ENCODE data around the gene AP2B1. TPM values are rescaled to one million over a fixed set of nuclear protein-coding genes. Genes with fewer than 3 reads are reported as not detected.

Gene AP2B1
- total and polyA plus RNA-seq, 7 donors: 43.2 to 86.4 (median 53.1) TPM

GRCh38 chr17:35760587-35760986 lies 173.5 kb downstream of the AP2B1 start, which contains the start of gene C17orf50:
Gene C17orf50, plus strand, starts transcription at chr17:35760887. Its CDS starts 55 bp downstream, at chr17:35760942.
- intact Hi-C loops (cut with DNase I): no loop called here
- H3K9me3 ChIP-seq: no peaks in the 10 kb centered on the region
- DNase-seq: no peak
- H3K36me3 ChIP-seq: no peaks in the 10 kb centered on the region
- TF ChIP-seq POLR2AphosphoS5 (IDR thresholded peaks at IDR 0.05): no peak
- H3K4me1 ChIP-seq: peaks cover 0 to 22% (median 19%) of the 10 kb centered on the region in 4 donors
- 83 to 100% methylated on average over 1 of the region's 1 CpG for WGBS, 2 donors
- no peak within 1 kb of the TSS for H3K27ac ChIP-seq
- H3K27me3 ChIP-seq: no peaks in the 10 kb centered on the region
- H3K4me3 ChIP-seq: no peak within 1 kb of the TSS

GRCh38 chr17:35761601-35762000 lies 174.5 kb downstream of the AP2B1 start:
- no peak for DNase-seq
- Histone ChIP-seq H3K4me1 (peaks cover 0 to 31% (median 20%) of the 10 kb centered on the region in 4 donors), H3K9me3 (no peaks in the 10 kb centered on the region), H3K4me3 (no peak overlapping the region), H3K27me3 (no peaks in the 10 kb centered on the region), H3K36me3 (no peaks in the 10 kb centered on the region), H3K27ac (no peak overlapping the region)
- TF ChIP-seq POLR2A (IDR thresholded peaks at IDR 0.05) (no peak), EP300 (IDR thresholded peaks at IDR 0.05) (no peak), CTCF (IDR thresholded peaks at IDR 0.05) (no peak)
- intact Hi-C loops (cut with DNase I): no loop called here
- whole genome bisulfite sequencing, 2 donors: 70 to 83% methylated on average over 5 of the region's 5 CpGs

GRCh38 chr17:35763767-35764122 lies 176.6 kb downstream of the AP2B1 start:
- H3K4me3 ChIP-seq: peak overlapping the region in 3 of 4 donors; percentile 46 to 57 (median 51)
- 32 to 34% methylated on average over 16 to 17 of the region's 17 CpGs for WGBS, 2 donors
- no peaks in the 10 kb centered on the region for H3K27me3 ChIP-seq
- no peaks in the 10 kb centered on the region for H3K36me3 ChIP-seq
- intact Hi-C loops (cut with DNase I): loop anchor here (1.0 kb wide), 2 partner anchors 41 to 46 kb away; partner anchors contain the start of gene TAF15
- peaks cover 0 to 39% (median 24%) of the 10 kb centered on the region in 4 donors for H3K4me1 ChIP-seq
- H3K9me3 ChIP-seq: no peaks in the 10 kb centered on the region
- DNase-seq: no peak
- TF ChIP-seq POLR2AphosphoS5 (IDR thresholded peaks at IDR 0.05) (no peak), CTCF (IDR thresholded peaks at IDR 0.05) (no peak), EP300 (IDR thresholded peaks at IDR 0.05) (no peak), POLR2A (IDR thresholded peaks at IDR 0.05) (no peak)
- H3K27ac ChIP-seq: peak overlapping the region; percentile 44 to 77 (median 67)

GRCh38 chr17:35764123-35764991 lies 177.2 kb downstream of the AP2B1 start:
- 2 to 4% methylated on average over 75 of the region's 75 CpGs for WGBS, 2 donors
- H3K4me3 ChIP-seq: peak overlapping the region; percentile 23 to 57 (median 48)
- TF ChIP-seq POLR2AphosphoS5 (IDR thresholded peaks at IDR 0.05) (peak in 3 of 4 donors; percentile 36 to 47 (median 43)), CTCF (IDR thresholded peaks at IDR 0.05) (peak; percentile 90 to 99 (median 94)), EP300 (IDR thresholded peaks at IDR 0.05) (no peak), POLR2A (IDR thresholded peaks at IDR 0.05) (no peak)
- intact Hi-C loops (cut with DNase I): loop anchor here (1.0 kb wide), 2 partner anchors 40 to 45 kb away; partner anchors contain the start of gene TAF15
- H3K4me1 ChIP-seq: peaks cover 0 to 39% (median 24%) of the 10 kb centered on the region in 4 donors
- no peaks in the 10 kb centered on the region for H3K36me3 ChIP-seq
- H3K27me3 ChIP-seq: no peaks in the 10 kb centered on the region
- H3K27ac ChIP-seq: peak overlapping the region; percentile 44 to 77 (median 67)
- peak; percentile 91 for DNase-seq
- no peaks in the 10 kb centered on the region for H3K9me3 ChIP-seq

GRCh38 chr17:35765086-35765710 lies 178.1 kb downstream of the AP2B1 start:
- Histone ChIP-seq H3K27ac (peak overlapping the region in 2 of 4 donors; percentile 68 to 77), H3K27me3 (no peaks in the 10 kb centered on the region), H3K9me3 (no peaks in the 10 kb centered on the region), H3K4me1 (peaks cover 0 to 39% (median 24%) of the 10 kb centered on the region in 4 donors), H3K4me3 (no peak overlapping the region), H3K36me3 (no peaks in the 10 kb centered on the region)
- DNase-seq: no peak
- WGBS, 2 donors: 62 to 78% methylated on average over 11 of the region's 11 CpGs
- intact Hi-C loops (cut with DNase I): no loop called here
- TF ChIP-seq CTCF (IDR thresholded peaks at IDR 0.05) (no peak), POLR2AphosphoS5 (IDR thresholded peaks at IDR 0.05) (no peak)

All from sigmoid colon (tissue), 7 donors.